GM12865 (cell line): ENCODE data around the gene TDRD9.

Experiments
- DNase-seq: peaks from one replicate; pipeline ENCODE4 v3.0.0; 2010; ENCODE audit warnings: low read depth
- H3K4me3 ChIP-seq: 2 replicates; pipeline ENCODE4 v1.5.1; 2011; ENCODE audit warnings: mild to moderate bottlenecking, low read depth, low read length, control low read depth
- CTCF ChIP-seq: IDR thresholded peaks from 2 replicates; pipeline ENCODE4 v1.5.1; 2011; ENCODE audit warnings: low read length, control low read depth, low read depth, inconsistent platforms; ENCODE audit not compliant: insufficient read depth; ENCODE audit errors: missing control alignments

TDRD9 gene

GRCh38 chr14:104100171-104101085 lies 172.2 kb downstream of the TDRD9 start:
- TF ChIP-seq CTCF: no peak
- no peak overlapping the region for H3K4me3 ChIP-seq
- DNase-seq: no peak

GRCh38 chr14:104101086-104101621 lies 172.9 kb downstream of the TDRD9 start:
- no peak for DNase-seq
- no peak overlapping the region for H3K4me3 ChIP-seq
- no peak for TF ChIP-seq CTCF

GRCh38 chr14:104101651-104102281 lies 173.5 kb downstream of the TDRD9 start:
- no peak for TF ChIP-seq CTCF
- no peak overlapping the region for H3K4me3 ChIP-seq
- no peak for DNase-seq
